OCI-M2 (cell line): ENCODE results near the gene CEACAM8.
"Not testable (repeated sequence)": the region's sequence is repeated elsewhere in the genome, so short reads cannot be mapped to it uniquely, and the experiment has no call there.

Experiments used
- DNase-seq: peaks from one replicate; lab custom pipeline; 2025; ENCODE audit not compliant: unreplicated experiment; lab: John Stamatoyannopoulos, UW

Gene CEACAM8

GRCh38 chr19:42594617-42595489, at the start of gene CEACAM8:
Gene CEACAM8 (minus strand): TSS chr19:42594924. CDS start chr19:42594828, 96 bp downstream.
- no peak for DNase-seq

GRCh38 chr19:42639324-42640092, 44.8 kb upstream of the CEACAM8 start:
- DNase-seq: not testable (repeated sequence)

GRCh38 chr19:42635233-42635539, 40.5 kb upstream of the CEACAM8 start:
- DNase-seq: no peak

- no peak for DNase-seq
Observed at GRCh38 chr19:42634409-42635232, 39.9 kb upstream of the CEACAM8 start.

GRCh38 chr19:42629191-42629590, 34.5 kb upstream of the CEACAM8 start:
- no peak for DNase-seq

- no peak for DNase-seq
Observed at GRCh38 chr19:42628411-42629140, 33.9 kb upstream of the CEACAM8 start.

GRCh38 chr19:42627916-42628315, 33.2 kb upstream of the CEACAM8 start:
- no peak for DNase-seq

GRCh38 chr19:42626181-42626580, 31.5 kb upstream of the CEACAM8 start:
- no peak for DNase-seq

GRCh38 chr19:42619271-42619670, 24.5 kb upstream of the CEACAM8 start:
- DNase-seq: no peak

GRCh38 chr19:42613666-42614065, 18.9 kb upstream of the CEACAM8 start:
- DNase-seq: no peak

- DNase-seq: not testable (repeated sequence)
Observed at GRCh38 chr19:42610401-42610915, 15.7 kb upstream of the CEACAM8 start.

- DNase-seq: no peak
Observed at GRCh38 chr19:42606660-42607351, 12.1 kb upstream of the CEACAM8 start.

GRCh38 chr19:42601811-42602443, 7.2 kb upstream of the CEACAM8 start:
- DNase-seq: no peak

- no peak for DNase-seq
Observed at GRCh38 chr19:42596391-42597072, 1.8 kb upstream of the CEACAM8 start.

- no peak for DNase-seq
Observed at GRCh38 chr19:42595550-42596172, 937 bp upstream of the CEACAM8 start.

- DNase-seq: no peak
Observed at GRCh38 chr19:42589792-42590191, 4.9 kb downstream of the CEACAM8 start.

GRCh38 chr19:42584466-42584865, 10.3 kb downstream of the CEACAM8 start:
- DNase-seq: no peak

GRCh38 chr19:42577016-42577415, 17.7 kb downstream of the CEACAM8 start:
- DNase-seq: no peak
